HepG2 (cell line): ENCODE results near the gene JSRP1. TPM values are rescaled to one million over a fixed set of nuclear protein-coding genes. Genes with fewer than 3 reads are reported as not detected.
A peak's percentile ranks its signal among the peaks of the same experiment; 100 is the strongest.

ENCODE experiments used
- ATAC-seq: fragments of 200-7000 bp; cut with Tn5 transposase; 3 replicates; pipeline ENCODE4 v1.9.1; 2020; ENCODE audit warnings: mild to moderate bottlenecking, moderate library complexity
- BruUV-seq: library from RNA; stranded (reverse); fragments of 400-500 nt; replicated peaks from 2 replicates; lab custom pipeline; 2021; lab: Mats Ljungman, UMichigan
- CTCF ChIA-PET: fragments of 300-600 bp; formaldehyde crosslinking; extraction: SDS; loops from one replicate; lab custom pipeline; 2021; ENCODE audit warnings: low total read pairs, inconsistent platforms, low intra/inter-chr PET ratio; lab: Yijun Ruan, JAX
- POLR2A ChIA-PET: fragments of 350-600 bp; sonication (Branson Sonifier 250); formaldehyde crosslinking; loops from one replicate; lab custom pipeline; 2020; ENCODE audit warnings: antibody characterized with exemption, inconsistent platforms; lab: Yijun Ruan, JAX
- DNase-seq: peaks from one replicate; pipeline ENCODE4 v3.0.0-alpha.2; 2015; ENCODE audit warnings: low spot score
- FAIRE-seq: peaks from 3 replicates; lab custom pipeline; 2011; peaks lifted over from hg19 to GRCh38; lab: Jason Lieb, UNC
- H2AFZ ChIP-seq: one replicate; pipeline ENCODE4 v1.6.1; 2011; ENCODE audit warnings: low read length, inconsistent platforms
- H3K27ac ChIP-seq: fragments of 300-600 bp; 3 replicates; pipeline ENCODE4 v1.8.0; 2011; ENCODE audit warnings: mixed run types, mild to moderate bottlenecking, mixed read lengths, low read length, inconsistent platforms; ENCODE audit not compliant: insufficient read depth; ENCODE audit errors: extremely low read length
- H3K27me3 ChIP-seq, 2 experiments: fragments of 200-600 bp in 1 of 2; 2 replicates in 1 of 2; 3 replicates in 1 of 2; pipeline versions ENCODE4 v1.6.0 to v1.8.0; 2011; ENCODE audit warnings: low read length in 2 of 2, mild to moderate bottlenecking in 2 of 2, moderate library complexity in 2 of 2, inconsistent platforms in 1 of 2; ENCODE audit not compliant: insufficient read depth in 2 of 2, control insufficient read depth in 1 of 2
- H3K36me3 ChIP-seq, 2 experiments: fragments of 200-600 bp in 1 of 2; replicated peaks in 1 of 2; 2 replicates in 1 of 2; 3 replicates in 1 of 2; pipeline versions ENCODE4 v1.5.1 to v1.8.0; 2011; ENCODE audit warnings: low read length in 2 of 2, inconsistent platforms in 1 of 2; ENCODE audit not compliant: insufficient read depth in 2 of 2, control insufficient read depth in 1 of 2
- H3K4me1 ChIP-seq: 2 replicates; pipeline ENCODE4 v1.5.1; 2012; ENCODE audit warnings: low read length, inconsistent platforms; ENCODE audit not compliant: insufficient read depth
- H3K4me2 ChIP-seq: 2 replicates; pipeline ENCODE4 v1.6.0; 2011; ENCODE audit warnings: low read depth, low read length, inconsistent platforms
- H3K4me3 ChIP-seq, 3 experiments: fragments of 200-600 bp in 1 of 3; sonication (generic), shearing (Covaris generic) in 1 of 3; replicated peaks in 1 of 3; 2 replicates each; pipeline ENCODE4 v1.5.1; 2011 to 2016; ENCODE audit warnings: low read length in 3 of 3, inconsistent platforms in 2 of 3, low read depth in 2 of 3, mild to moderate bottlenecking in 2 of 3, control low read depth in 1 of 3, mixed read lengths in 1 of 3; ENCODE audit not compliant: insufficient read depth in 1 of 3
- H3K79me2 ChIP-seq: one replicate; pipeline ENCODE4 v1.6.1; 2011; ENCODE audit warnings: low read length, inconsistent platforms; ENCODE audit not compliant: insufficient read depth
- H3K9ac ChIP-seq: 2 replicates; pipeline ENCODE4 v1.6.0; 2011; ENCODE audit warnings: mild to moderate bottlenecking, low read depth, low read length, inconsistent platforms; ENCODE audit not compliant: insufficient read depth
- H3K9me3 ChIP-seq: 2 replicates; pipeline ENCODE4 v1.5.1; 2012; ENCODE audit warnings: mild to moderate bottlenecking, low read length
- H4K20me1 ChIP-seq: 2 replicates; pipeline ENCODE4 v1.6.0; 2011; ENCODE audit warnings: inconsistent platforms, mild to moderate bottlenecking, low read length, moderate library complexity; ENCODE audit not compliant: insufficient read depth
- CENPT ChIP-seq: sonication (generic); formaldehyde crosslinking; IDR thresholded peaks from 2 replicates; pipeline ENCODE4 v1.8.0; 2022; ENCODE audit warnings: low read depth, mild to moderate bottlenecking, moderate library complexity, missing genetic modification reagents
- DPF2 ChIP-seq: sonication (generic); formaldehyde crosslinking; IDR thresholded peaks from 2 replicates; pipeline ENCODE4 v1.4.0; 2020; ENCODE audit warnings: mild to moderate bottlenecking, low read depth, missing genetic modification reagents, borderline replicate concordance
- FOXM1 ChIP-seq: sonication (generic); formaldehyde crosslinking; IDR thresholded peaks from 2 replicates; pipeline ENCODE4 v1.5.0; 2020; ENCODE audit warnings: missing genetic modification reagents
- PTBP1 ChIP-seq: fragments of 200-400 bp; formaldehyde crosslinking; IDR thresholded peaks from 2 replicates; pipeline ENCODE4 v1.6.1; 2018; ENCODE audit warnings: low read length, low read depth; ENCODE audit not compliant: poor library complexity, severe bottlenecking
- ZBTB33 ChIP-seq: sonication (generic); formaldehyde crosslinking; IDR thresholded peaks from 2 replicates; pipeline ENCODE4 v1.4.0; 2020; ENCODE audit warnings: missing genetic modification reagents
- ZFP36 ChIP-seq: fragments of 150-350 bp; IDR thresholded peaks from 2 replicates; pipeline ENCODE4 v1.6.1; 2018; ENCODE audit warnings: borderline replicate concordance, low read length, low read depth; ENCODE audit not compliant: partially characterized antibody
- ZKSCAN8 ChIP-seq: IDR thresholded peaks from 2 replicates; pipeline ENCODE4 v1.6.1; 2016; ENCODE audit warnings: borderline replicate concordance, missing genetic modification reagents, missing compliant biosample characterization
- ZNF790 ChIP-seq: sonication (generic); formaldehyde crosslinking; IDR thresholded peaks from 2 replicates; pipeline ENCODE4 v1.8.0; 2022; ENCODE audit warnings: missing genetic modification reagents, mild to moderate bottlenecking, borderline replicate concordance
- ZSCAN12 ChIP-seq: sonication (generic); formaldehyde crosslinking; IDR thresholded peaks from 2 replicates; pipeline ENCODE4 v1.9.0; 2021; ENCODE audit warnings: mild to moderate bottlenecking, missing genetic modification reagents
- WGBS: methylation state at CpG from one replicate; pipeline ENCODE4 v1.1.6; 2017; ENCODE audit warnings: low lambda C conversion rate; 5-methylcytosine and 5-hydroxymethylcytosine counted together
- in situ Hi-C: cut with HindIII; loops from 2 replicates; pipeline ENCODE4 v1.10.0; 2017; ENCODE audit warnings: low pct_unique_long_range_greater_than_20kb; ENCODE audit not compliant: extremely low pct_ligation_motif_present
- intact Hi-C: fragments of 100-400 bp; cut with micrococcal nuclease; formaldehyde crosslinking; loops from one replicate; pipeline ENCODE4 v1.10.0; 2022; ENCODE audit not compliant: unreplicated experiment
- polyA plus RNA-seq, 8 experiments: library from polyadenylated mRNA; depleted of rRNA in 3 of 8; stranded (reverse) in 7 of 8; unstranded in 1 of 8; fragments of >200 nt; fragmentation: Illumina TruSeq in 4 of 8; extraction: Trizol in 4 of 8; gene quantifications; 2 replicates each; pipeline versions ENCODE4 v1.2.1 to v1.2.3, GENCODE V29; 2011 to 2016; ENCODE audit warnings: low read depth in 4 of 8, missing spikeins in 1 of 8, mixed read lengths in 1 of 8; ENCODE audit not compliant: insufficient read depth in 1 of 8
- total RNA-seq, 5 experiments: library from RNA; depleted of rRNA; stranded (reverse); fragments of >200 nt; fragmentation: Illumina TruSeq; extraction: Trizol; gene quantifications; 2 replicates each; pipeline ENCODE4 v1.2.3, GENCODE V29; 2016; ENCODE audit warnings: low read depth in 1 of 5

JSRP1 gene
- total and polyA plus RNA-seq, 2 of the 13 experiments (the other 11 are each of a cell fraction or from before 2014, with no cell fraction given) = 0.16 to 0.38 TPM

- no peak for TF ChIP-seq ZNF790 (CRISPR knock-in tag)
- TF ChIP-seq CENPT (CRISPR knock-in tag) = no peak
- TF ChIP-seq DPF2 (CRISPR knock-in tag) = no peak
These were observed 12.7 kb downstream of the JSRP1 start (continued) for GRCh38 chr19:2243274-2244124.

DNA sequence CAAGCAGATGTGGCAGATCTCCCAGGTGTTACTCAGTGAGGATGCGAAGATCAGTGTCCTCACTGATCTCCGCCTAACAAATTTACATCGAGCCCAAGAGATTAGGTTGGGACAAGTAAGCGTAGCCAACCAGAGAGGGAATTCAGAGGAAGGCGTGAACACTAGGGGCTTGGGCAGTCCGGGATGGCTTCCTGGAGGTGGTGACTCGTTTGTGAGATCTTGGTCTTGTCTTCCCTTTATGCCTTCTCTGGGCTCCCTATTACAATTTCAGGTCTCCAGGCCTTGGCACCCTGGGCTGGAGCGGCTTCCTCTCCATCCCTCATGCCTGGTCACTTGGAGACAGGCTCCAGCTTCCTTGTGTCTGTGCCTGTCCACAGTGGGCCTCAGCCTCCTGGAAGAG lies 13.4 kb downstream of the JSRP1 start:
- CTCF ChIA-PET = interaction anchor here (1.4 kb wide), 1 partner anchor 73 kb away, joined by 5 read pairs; no protein-coding TSS in a partner anchor
- peak overlapping the region; percentile 18 for H3K9ac ChIP-seq

More for the DNA sequence above, 13.4 kb downstream of the JSRP1 start:
- Histone ChIP-seq H3K4me1 (peaks cover 64% of the 10 kb centered on the region), H3K79me2 (peaks cover 60% of the 10 kb centered on the region), H4K20me1 (peaks cover 45% of the 10 kb centered on the region), H3K36me3 (peaks cover 25 to 50% of the 10 kb centered on the region in 2 experiments; a peak in 4 of 5 replicates), H3K27me3 (no peaks in the 10 kb centered on the region), H3K4me2 (peak overlapping the region; percentile 98; the same call in 1 of the 2 replicates), H3K9me3 (no peaks in the 10 kb centered on the region), H2AFZ (no peak overlapping the region), H3K27ac (peak overlapping the region; percentile 58), H3K4me3 (no peak overlapping the region)
- no peak for FAIRE-seq
- WGBS = 97% methylated on average over 8 of the region's 8 CpGs
- ATAC-seq = no peak
- POLR2A ChIA-PET = interaction anchor here (1.1 to 1.5 kb wide), 2 partner anchors 10 to 24 kb away, joined by 3 to 9 read pairs; no protein-coding TSS in a partner anchor
- in situ Hi-C loops = no loop called here
- no TSS peak for BruUV-seq
- TF ChIP-seq PTBP1 (no peak), ZSCAN12 (CRISPR knock-in tag) (no peak), ZBTB33 (peak; percentile 47; the same call in 1 of the 2 replicates), FOXM1 (CRISPR knock-in tag) (no peak), ZKSCAN8 (no peak), ZFP36 (peak; percentile 54)
- TF ChIP-seq, all 625 proteins: peak for 2
- no peak for DNase-seq
- intact Hi-C loops = no loop called here
